Raji (cell line): ENCODE measurements around the gene AMELY.

Experiments
- POLR2A ChIP-seq: IDR thresholded peaks from 2 replicates; pipeline ENCODE4 v1.6.1; 2011; ENCODE audit warnings: low read depth, low read length, control low read depth; ENCODE audit not compliant: insufficient read depth

Gene AMELY

DNA sequence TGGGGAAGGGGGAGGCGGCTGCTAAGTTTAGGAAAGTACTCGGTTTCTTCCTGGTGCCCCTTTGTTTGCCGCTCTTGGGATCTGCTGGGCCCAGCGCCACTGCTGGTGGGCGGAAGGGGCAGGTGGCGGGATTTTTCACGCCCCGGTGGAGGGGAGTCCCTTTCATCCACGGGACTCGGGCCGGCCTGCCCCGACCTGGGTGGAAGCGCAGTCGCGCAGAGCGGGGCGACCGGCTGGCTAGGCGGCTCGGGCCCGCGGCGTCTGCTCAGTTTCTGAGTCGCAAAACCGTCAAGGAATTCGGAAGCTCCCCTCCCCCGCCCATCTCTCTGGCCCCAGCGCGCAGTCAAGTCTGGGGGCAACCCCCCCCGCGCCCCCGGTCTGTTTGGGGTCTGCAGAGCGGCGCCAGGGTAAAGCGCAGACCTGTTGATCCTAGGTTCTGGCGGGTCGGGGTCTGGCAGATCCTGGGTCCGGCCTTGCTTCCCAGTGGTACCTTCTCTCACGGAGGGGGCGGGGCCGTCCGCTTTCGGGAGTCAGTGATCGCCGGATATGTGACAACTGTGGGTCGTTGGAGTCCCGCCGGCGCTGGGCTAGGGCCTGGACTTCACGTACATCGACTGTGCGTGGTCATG lies at the start of gene AMELY:
AMELY (minus strand) TSS at position 500 of the 629 bp plus-strand sequence. CDS start 39,144 bp downstream, outside the sequence.
- TF ChIP-seq POLR2A = no peak

GRCh38 chrY:6949947-6950346 lies 38.4 kb upstream of the AMELY start:
- no peak for TF ChIP-seq POLR2A

DNA sequence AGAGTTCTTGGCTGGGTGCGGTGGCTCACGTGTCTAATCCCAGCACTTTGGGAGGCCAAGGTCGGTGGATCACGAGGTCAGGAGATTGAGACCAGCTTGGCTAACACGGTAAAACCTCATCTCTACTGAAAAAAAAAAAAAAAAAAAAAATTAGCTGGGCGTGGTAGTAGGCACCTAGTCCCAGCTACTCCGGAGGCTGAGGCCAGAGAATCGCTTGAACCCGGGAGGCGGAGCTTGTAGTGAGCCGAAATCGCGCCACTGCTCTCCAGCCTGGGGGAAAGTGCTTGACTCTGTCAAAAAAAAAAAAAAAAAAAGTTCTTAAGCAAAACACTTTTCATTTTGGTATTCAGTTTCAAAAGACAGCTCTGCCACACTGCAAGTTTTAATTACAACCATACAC lies 36.8 kb upstream of the AMELY start:
- no peak for TF ChIP-seq POLR2A

DNA sequence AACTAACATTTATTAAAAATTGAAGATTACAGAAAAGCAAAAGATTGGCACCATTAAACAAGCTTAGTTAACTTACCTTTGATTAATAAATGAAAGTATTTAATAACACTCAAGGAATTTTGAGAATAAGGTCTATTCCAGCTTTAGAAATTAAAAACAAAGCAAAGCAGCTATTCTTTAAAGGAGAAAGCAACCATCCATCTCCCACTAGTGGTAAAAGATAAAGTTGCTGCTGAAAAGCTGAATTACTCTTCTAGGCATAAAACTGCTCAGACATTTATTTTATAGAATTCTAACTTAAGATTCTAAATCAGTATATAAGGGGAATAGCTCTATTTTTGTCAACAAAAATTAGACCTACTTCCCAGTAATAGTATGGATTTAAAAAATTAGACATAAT lies 36.1 kb upstream of the AMELY start:
- no peak for TF ChIP-seq POLR2A

DNA sequence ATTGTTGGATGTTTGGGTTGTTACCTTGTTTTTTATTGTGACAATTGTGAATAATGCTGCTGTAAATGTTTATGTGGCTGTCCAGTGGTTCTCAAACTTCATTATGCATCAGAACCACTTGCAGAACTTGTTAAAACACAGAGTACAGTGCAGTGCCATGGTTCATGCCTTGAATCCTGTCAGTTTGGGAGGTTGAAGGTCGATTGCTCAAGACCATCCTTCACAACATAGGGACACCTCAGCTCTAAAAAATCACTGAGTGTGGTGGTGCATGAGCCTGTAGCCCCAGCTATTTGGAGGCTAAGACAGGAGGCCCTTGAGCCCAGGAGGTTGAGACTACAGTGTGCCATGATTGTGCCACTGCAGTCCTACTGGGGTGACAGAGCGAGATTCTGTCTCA lies 23.9 kb upstream of the AMELY start:
- no peak for TF ChIP-seq POLR2A

DNA sequence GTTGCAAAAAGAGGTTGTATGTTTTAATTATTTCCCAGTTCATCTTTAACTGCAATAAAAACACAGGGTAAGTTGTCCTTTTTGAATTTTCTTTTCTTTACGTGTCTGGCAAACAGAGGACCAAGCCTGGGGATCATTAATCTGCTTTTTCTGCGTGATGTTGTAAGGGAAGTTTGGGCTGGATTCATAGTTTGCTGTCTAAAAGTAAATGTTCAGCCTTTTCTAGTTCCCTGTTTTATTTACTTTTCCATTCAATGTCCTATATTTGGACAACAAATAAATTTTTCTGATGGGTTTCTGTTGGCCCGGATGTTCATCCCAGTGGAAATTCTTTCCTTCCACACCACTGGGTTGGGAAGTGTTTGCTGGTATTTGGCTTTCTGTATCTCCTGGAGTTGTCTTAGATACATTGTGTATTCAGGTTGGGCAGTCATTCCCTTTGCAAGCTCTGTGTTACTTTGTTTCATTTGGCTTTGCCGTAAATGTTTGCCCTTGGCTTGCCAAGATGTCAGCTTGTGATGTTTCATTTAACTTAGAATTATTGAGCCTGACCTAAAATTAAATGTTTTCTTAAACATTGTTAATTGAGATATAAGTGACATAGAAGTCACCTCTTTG lies 20.3 kb upstream of the AMELY start:
- no peak for TF ChIP-seq POLR2A

- TF ChIP-seq POLR2A = no peak
Measured at GRCh38 chrY:6929237-6929636, 17.7 kb upstream of the AMELY start.

GRCh38 chrY:6928265-6928664 lies 16.7 kb upstream of the AMELY start:
- no peak for TF ChIP-seq POLR2A

DNA sequence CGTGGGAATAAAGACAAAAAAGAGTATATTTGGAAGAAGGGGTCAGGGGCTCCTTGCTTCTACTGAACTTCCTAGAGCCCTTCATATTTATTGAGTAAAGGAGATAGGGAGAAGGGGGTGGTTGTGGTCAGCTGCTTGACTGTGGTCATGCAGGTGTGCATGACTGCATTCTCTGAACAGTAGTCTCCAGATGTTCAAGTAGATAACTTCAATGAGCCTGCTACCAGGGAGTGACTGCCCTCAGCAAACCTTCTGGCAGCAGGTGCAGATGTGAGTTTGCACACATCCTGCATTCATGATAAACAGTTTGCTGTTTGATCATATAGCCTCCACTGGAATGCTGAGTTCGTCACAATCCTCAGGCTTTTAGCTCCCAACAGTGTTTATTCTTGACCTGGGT lies 9.5 kb upstream of the AMELY start:
- no peak for TF ChIP-seq POLR2A

DNA sequence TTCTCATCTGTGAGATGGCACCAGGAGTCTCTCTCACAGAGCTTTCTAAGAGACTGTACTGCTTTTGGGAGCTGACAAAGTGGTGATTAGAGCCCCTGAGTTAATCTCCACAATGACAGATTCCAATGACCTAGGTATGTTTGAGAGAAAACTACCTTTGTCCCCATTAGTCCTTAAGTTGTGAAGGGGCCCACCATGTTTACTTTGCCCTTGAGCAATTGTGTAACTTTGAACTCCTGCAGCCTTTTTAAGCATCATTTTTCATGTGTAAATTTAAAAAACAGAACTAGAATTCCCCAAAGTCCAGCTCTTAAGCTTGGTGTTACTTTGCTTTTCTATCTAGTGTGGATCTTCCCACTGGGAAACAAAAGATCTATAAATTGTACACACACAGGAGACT lies 1.8 kb upstream of the AMELY start:
- TF ChIP-seq POLR2A = no peak

GRCh38 chrY:6910372-6911252 lies 940 bp downstream of the AMELY start, which contains the start of gene TBL1Y:
Gene TBL1Y (plus strand): TSS chrY:6910697. CDS start chrY:7025085, 114,388 bp downstream.
- no peak for TF ChIP-seq POLR2A

GRCh38 chrY:6909856-6910255 lies 1.7 kb downstream of the AMELY start:
- no peak for TF ChIP-seq POLR2A

GRCh38 chrY:6909118-6909521 lies 2.4 kb downstream of the AMELY start:
- TF ChIP-seq POLR2A = no peak

- TF ChIP-seq POLR2A = no peak
Measured at GRCh38 chrY:6907591-6907990, 4.0 kb downstream of the AMELY start.

GRCh38 chrY:6895236-6895635 lies 16.3 kb downstream of the AMELY start:
- no peak for TF ChIP-seq POLR2A

- TF ChIP-seq POLR2A = no peak
Measured at GRCh38 chrY:6894496-6894895, 17.1 kb downstream of the AMELY start.
